ENCODE data around the gene MYOZ3. TPM values are rescaled to one million over a fixed set of nuclear protein-coding genes. Genes with fewer than 3 reads are reported as not detected.
A peak's percentile ranks its signal among the peaks of the same experiment; 100 is the strongest.

Gene MYOZ3
- total and polyA plus RNA-seq, 10 of the 15 experiments (the other 5 are each of a cell fraction or from before 2014, with no cell fraction given): 0.04 to 1.1 (median 0.10) TPM; not detected in 4

- TF ChIP-seq IRF5 (IDR thresholded peaks at IDR 0.05; ENCODE audit: borderline replicate concordance): no peak
- no peak for TF ChIP-seq REST (IDR thresholded peaks at IDR 0.05; ENCODE audit: low read depth, low read length)
Observed at GRCh38 chr5:150612905-150613670, 48.0 kb upstream of the MYOZ3 start (continued).

- Histone ChIP-seq H3K27ac (ENCODE audit: control insufficient read depth, insufficient read depth) (no peak overlapping the region), H3K36me3 (ENCODE audit: control insufficient read depth in 2 of 2, insufficient read depth in 2 of 2, low read length in 1 of 2) (no peaks in the 10 kb centered on the region), H3K27me3 (replicated peaks in 1 of 2; ENCODE audit: control insufficient read depth in 2 of 2, insufficient read depth in 2 of 2, low read length in 1 of 2) (no peaks in the 10 kb centered on the region; a peak in 1 of 4 replicates), H3K9me3 (replicated peaks; ENCODE audit: control insufficient read depth, insufficient read depth, low read length) (no peaks in the 10 kb centered on the region), H4K20me1 (ENCODE audit: control insufficient read depth, insufficient read depth) (no peaks in the 10 kb centered on the region), H3K4me2 (ENCODE audit: control insufficient read depth, insufficient read depth) (no peak overlapping the region), H2AFZ (ENCODE audit: control insufficient read depth, low read depth, low read length) (no peak overlapping the region), H3K4me1 (ENCODE audit: control insufficient read depth, insufficient read depth, low read length) (no peaks in the 10 kb centered on the region), H3K9ac (ENCODE audit: control insufficient read depth, insufficient read depth, low read length) (no peak overlapping the region), H3K4me3 (no peak overlapping the region), H3K79me2 (ENCODE audit: control insufficient read depth, insufficient read depth, low read length) (no peaks in the 10 kb centered on the region)
- no TSS peak for BruUV-seq (replicated peaks)
- FAIRE-seq: no peak
- POLR2A ChIA-PET: no interaction called here
- CTCF ChIA-PET: interaction anchor here (0.5 kb wide), 1 partner anchor 191 kb away, joined by 3 read pairs; no protein-coding TSS in a partner anchor
- intact Hi-C loops (cut with micrococcal nuclease; ENCODE audit: unreplicated experiment): no loop called here
- no peak for ATAC-seq
- RAD21 ChIA-PET (ENCODE audit: unreplicated experiment): no interaction called here
- SMC1A ChIA-PET (ENCODE audit: uncharacterized antibody, unreplicated experiment): no interaction called here
- 53% methylated on average over 9 of the region's 9 CpGs for WGBS (ENCODE audit: insufficient coverage, insufficient replicate concordance, low lambda C conversion rate, missing lambda C conversion rate)
- in situ Hi-C loops (cut with MboI): no loop called here
- no peak for TF ChIP-seq TARDBP (IDR thresholded peaks at IDR 0.05; ENCODE audit: borderline replicate concordance)
- 0 out of 6 replicates have a peak, but pooled peaks of 1 of the 3 experiments have one; percentile 10 for TF ChIP-seq CTCF (IDR thresholded peaks at IDR 0.05 in 2 of 3, conservative IDR thresholded peaks at IDR 0.05 in 1 of 3; ENCODE audit: control insufficient read depth in 2 of 3, extremely low read depth in 1 of 3, insufficient read depth in 1 of 3, low read depth in 3 of 3, low read length in 3 of 3)
- no peak for DNase-seq (ENCODE audit: low read depth, low spot score)
Observed at GRCh38 chr5:150613991-150614660, 46.9 kb upstream of the MYOZ3 start.
